Stomach (tissue), 9 donors: Measurements from ENCODE around the gene SCG5. TPM values are rescaled to one million over a fixed set of nuclear protein-coding genes. Genes with fewer than 3 reads are reported as not detected.
"Not testable (repeated sequence)": the region's sequence is repeated elsewhere in the genome, so short reads cannot be mapped to it uniquely, and the experiment has no call there.

Experiments
- DNase-seq, 2 donors: peaks; one replicate each; pipeline versions ENCODE4 v3.0.0 to v3.0.0-alpha.2; 2013 to 2019
- H3K27ac ChIP-seq, 5 donors: fragments of 200-600 bp in 4 of 5; sonication (generic) in 4 of 5; one replicate each; pipeline ENCODE4 v1.5.1; 2013 to 2019; ENCODE audit warnings: mild to moderate bottlenecking in 1 of 5, moderate library complexity in 1 of 5
- H3K27me3 ChIP-seq, 3 donors: fragments of 200-600 bp; sonication (generic); one replicate each; pipeline ENCODE4 v1.5.1; 2017 to 2019; ENCODE audit warnings: mixed run types in 1 of 3
- H3K36me3 ChIP-seq, 4 donors: fragments of 200-600 bp; sonication (generic); 1 replicate in 3 of 4; 2 replicates in 1 of 4; pipeline ENCODE4 v1.5.1; 2016 to 2019
- H3K4me1 ChIP-seq, 4 donors: fragments of 200-600 bp; sonication (generic); one replicate each; pipeline ENCODE4 v1.5.1; 2016 to 2019
- H3K4me3 ChIP-seq, 4 donors: fragments of 200-600 bp; sonication (generic) in 3 of 4; one replicate each; pipeline ENCODE4 v1.5.1; 2016 to 2019; ENCODE audit warnings: mild to moderate bottlenecking in 1 of 4
- H3K9me3 ChIP-seq, 4 donors: fragments of 200-600 bp; sonication (generic); one replicate each; pipeline ENCODE4 v1.5.1; 2016 to 2019
- CTCF ChIP-seq, 7 experiments: fragments of 450-650 bp in 4 of 7; fragments of 200-600 bp in 3 of 7; sonication (generic) in 3 of 7; IDR thresholded peaks; one replicate each; pipeline ENCODE4 v1.5.1; 2016 to 2019; ENCODE audit warnings: antibody characterized with exemption in 7 of 7, control low read depth in 2 of 7, mild to moderate bottlenecking in 1 of 7
- EP300 ChIP-seq: sonication (generic); formaldehyde crosslinking; IDR thresholded peaks from one replicate; pipeline ENCODE4 v1.6.1; 2017; ENCODE audit warnings: antibody characterized with exemption
- POLR2A ChIP-seq, 4 donors: fragments of 450-650 bp; IDR thresholded peaks; one replicate each; pipeline ENCODE4 v1.6.1; 2016; ENCODE audit warnings: antibody characterized with exemption in 4 of 4, control low read depth in 2 of 4, mild to moderate bottlenecking in 1 of 4, moderate library complexity in 1 of 4
- POLR2AphosphoS5 ChIP-seq, 3 donors: sonication (generic); formaldehyde crosslinking; IDR thresholded peaks; one replicate each; pipeline ENCODE4 v1.6.1; 2016; ENCODE audit warnings: antibody characterized with exemption in 3 of 3
- WGBS, 5 donors: extraction: QIAGEN DNeasy Blood & Tissue Kit in 3 of 5; methylation state at CpG; one replicate each; pipeline versions ENCODE4 v1.1.5 to v1.1.7; 2013 to 2018; 5-methylcytosine and 5-hydroxymethylcytosine counted together
- intact Hi-C: fragments of 100-400 bp; cut with DNase I; formaldehyde crosslinking; loops from one replicate; pipeline ENCODE4 v1.15.1; 2023; ENCODE audit warnings: low total_unique reads
- polyA plus RNA-seq, 3 donors: library from polyadenylated mRNA; stranded (reverse); fragments of 200-250 nt; gene quantifications; one replicate each; pipeline ENCODE4 v1.2.3, GENCODE V29; 2013
- total RNA-seq, 5 donors: library from RNA; depleted of rRNA; stranded (reverse); fragments of >200 nt; gene quantifications; one replicate each; pipeline versions ENCODE4 v1.1.0 to v1.2.3, GENCODE V29; 2014 to 2016
- donor health status: healthy with polysubstance abuse.
- donor health status: Bipolar disorder and iron deficiency.
- donor health status: healthy.

SCG5 gene
- total and polyA plus RNA-seq, 8 donors: 1.4 to 16.5 (median 3.9) TPM; not detected in 3

GRCh38 chr15:32615051-32615870, 26.2 kb upstream of the SCG5 start, which contains the start of gene ARHGAP11A:
TSS of gene ARHGAP11A (plus strand) at chr15:32615504. CDS start at chr15:32616212, 708 bp downstream.
- H3K27ac ChIP-seq: peak within 1 kb of the TSS; percentile 78 to 89 (median 82)
- H3K36me3 ChIP-seq, H3K27me3 ChIP-seq, intact Hi-C loops, H3K9me3 ChIP-seq: not testable (repeated sequence)
- TF ChIP-seq POLR2AphosphoS5 (IDR thresholded peaks at IDR 0.05): peak in 1 of 3 donors; percentile 25
- peak within 1 kb of the TSS; percentile 47 to 65 (median 55) for H3K4me3 ChIP-seq
- DNase-seq: peak; percentile 68 to 94
- peaks cover 0 to 13% (median 4%) of the 10 kb centered on the region in 4 donors for H3K4me1 ChIP-seq
- WGBS, 5 donors: 0 to 1% (median 1%) methylated on average over 14 to 33 of the region's 43 CpGs

- 0 to 2% (median 1%) methylated on average over 14 to 23 of the region's 24 CpGs for WGBS, 5 donors
- H3K4me1 ChIP-seq, H3K36me3 ChIP-seq, H3K9me3 ChIP-seq, H3K27me3 ChIP-seq, intact Hi-C loops: not testable (repeated sequence)
- Histone ChIP-seq H3K27ac (peak overlapping the region in 3 of 5 donors; percentile 80 to 82 (median 82)), H3K4me3 (peak overlapping the region; percentile 47 to 65 (median 55))
- peak in 1 of 2 donors; percentile 14 for DNase-seq
These were observed 25.6 kb upstream of the SCG5 start for GRCh38 chr15:32615871-32616426.

- no peak for DNase-seq
- TF ChIP-seq CTCF (IDR thresholded peaks at IDR 0.05) (no peak), POLR2AphosphoS5 (IDR thresholded peaks at IDR 0.05) (no peak), POLR2A (IDR thresholded peaks at IDR 0.05) (no peak), EP300 (no peak)
- no peak overlapping the region for H3K4me3 ChIP-seq
- H3K9me3 ChIP-seq: no peaks in the 10 kb centered on the region
- H3K36me3 ChIP-seq: peaks cover 0 to 25% (median 0%) of the 10 kb centered on the region in 4 donors
- 92 to 99% (median 96%) methylated on average over 3 of the region's 3 CpGs for WGBS, 5 donors
- H3K4me1 ChIP-seq: peaks cover 0 to 2% (median 0%) of the 10 kb centered on the region in 4 donors
- peaks cover 0 to 5% (median 0%) of the 10 kb centered on the region in 3 donors for H3K27me3 ChIP-seq
- intact Hi-C loops: no loop called here
- no peak overlapping the region for H3K27ac ChIP-seq
These were observed 5.1 kb upstream of the SCG5 start for GRCh38 chr15:32636410-32636809.

- WGBS, 5 donors: 95 to 98% (median 96%) methylated on average over 8 of the region's 8 CpGs
- Histone ChIP-seq H3K36me3 (peaks cover 0 to 25% (median 0%) of the 10 kb centered on the region in 4 donors), H3K9me3 (no peaks in the 10 kb centered on the region), H3K27me3 (peaks cover 0 to 11% (median 0%) of the 10 kb centered on the region in 3 donors), H3K4me3 (no peak overlapping the region), H3K4me1 (peaks cover 0 to 8% (median 0%) of the 10 kb centered on the region in 4 donors), H3K27ac (no peak overlapping the region)
- no peak for TF ChIP-seq CTCF (IDR thresholded peaks at IDR 0.05)
- no peak for TF ChIP-seq POLR2AphosphoS5 (IDR thresholded peaks at IDR 0.05)
- no peak for TF ChIP-seq EP300
- no peak for TF ChIP-seq POLR2A (IDR thresholded peaks at IDR 0.05)
- DNase-seq: no peak
- intact Hi-C loops: no loop called here
These were observed 4.5 kb upstream of the SCG5 start for GRCh38 chr15:32636908-32637567.

- H3K36me3 ChIP-seq: peaks cover 0 to 25% (median 0%) of the 10 kb centered on the region in 4 donors
- peaks cover 0 to 18% (median 0%) of the 10 kb centered on the region in 3 donors for H3K27me3 ChIP-seq
- H3K4me1 ChIP-seq: peaks cover 0 to 10% (median 0%) of the 10 kb centered on the region in 4 donors
- no peak overlapping the region for H3K27ac ChIP-seq
- WGBS, 5 donors: 91 to 100% (median 96%) methylated on average over 1 of the region's 1 CpG
- TF ChIP-seq CTCF (IDR thresholded peaks at IDR 0.05): no peak
- TF ChIP-seq POLR2A (IDR thresholded peaks at IDR 0.05): no peak
- TF ChIP-seq POLR2AphosphoS5 (IDR thresholded peaks at IDR 0.05): no peak
- no peak for TF ChIP-seq EP300
- H3K4me3 ChIP-seq: no peak overlapping the region
- no peaks in the 10 kb centered on the region for H3K9me3 ChIP-seq
- DNase-seq: no peak
- intact Hi-C loops: no loop called here
These were observed 3.8 kb upstream of the SCG5 start for GRCh38 chr15:32637704-32638103.
